BLaER1 (cell line): ENCODE results near the gene TENM4.

ENCODE experiments used
- H3K27ac ChIP-seq: shearing (Covaris generic); formaldehyde crosslinking; 2 replicates; pipeline ENCODE4 v1.8.1; 2022
- H3K27me3 ChIP-seq: shearing (Covaris generic); formaldehyde crosslinking; 2 replicates; pipeline ENCODE4 v1.8.1; 2022
- H3K36me3 ChIP-seq: shearing (Covaris generic); formaldehyde crosslinking; 2 replicates; pipeline ENCODE4 v1.8.1; 2022
- H3K4me1 ChIP-seq: shearing (Covaris generic); formaldehyde crosslinking; 2 replicates; pipeline ENCODE4 v1.8.1; 2022
- H3K4me2 ChIP-seq: shearing (Covaris generic); formaldehyde crosslinking; 2 replicates; pipeline ENCODE4 v1.8.1; 2022
- H3K4me3 ChIP-seq: shearing (Covaris generic); formaldehyde crosslinking; 2 replicates; pipeline ENCODE4 v1.8.1; 2022
- H3K9ac ChIP-seq: shearing (Covaris generic); formaldehyde crosslinking; 2 replicates; pipeline ENCODE4 v1.8.1; 2022
- H3K9me3 ChIP-seq: shearing (Covaris generic); formaldehyde crosslinking; 2 replicates; pipeline ENCODE4 v1.8.1; 2022
- H4K20me1 ChIP-seq: shearing (Covaris generic); formaldehyde crosslinking; 2 replicates; pipeline ENCODE4 v1.8.1; 2022
- Cebpa-rat ChIP-seq: shearing (Covaris generic); IDR thresholded peaks from 2 replicates; pipeline ENCODE4 v1.8.1; 2022

TENM4 gene

DNA sequence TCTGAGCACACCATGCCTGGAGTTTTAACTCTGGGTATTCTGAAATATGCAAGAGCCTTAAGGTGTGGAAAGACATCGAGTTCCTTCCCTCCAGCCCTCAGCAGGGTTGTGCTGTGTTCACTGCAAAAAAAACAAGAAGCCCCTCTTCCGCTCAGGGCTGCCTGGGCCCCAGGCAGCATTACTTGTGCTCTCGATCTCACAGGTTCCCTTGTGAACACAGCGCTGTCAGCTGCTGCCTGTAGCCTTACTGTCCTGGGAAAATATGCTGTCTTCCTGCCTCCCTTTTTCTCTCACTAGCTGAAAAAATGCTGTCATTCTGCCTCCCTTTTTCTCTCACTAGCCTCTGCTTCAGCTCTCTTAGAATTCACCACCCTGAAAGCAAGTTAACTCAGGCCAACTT is 15.7 kb upstream of the TENM4 start:
- no peak overlapping the region for H3K9ac ChIP-seq
- no peak overlapping the region for H3K27ac ChIP-seq
- no peaks in the 10 kb centered on the region for H3K36me3 ChIP-seq
- H3K4me3 ChIP-seq = no peak overlapping the region
- no peak overlapping the region for H3K4me2 ChIP-seq
- H3K27me3 ChIP-seq = no peaks in the 10 kb centered on the region
- H4K20me1 ChIP-seq = no peaks in the 10 kb centered on the region
- no peaks in the 10 kb centered on the region for H3K9me3 ChIP-seq
- 0 out of 2 replicates have a peak, but pooled peaks cover 5% of the 10 kb centered on the region for H3K4me1 ChIP-seq
- TF ChIP-seq Cebpa-rat = no peak

DNA sequence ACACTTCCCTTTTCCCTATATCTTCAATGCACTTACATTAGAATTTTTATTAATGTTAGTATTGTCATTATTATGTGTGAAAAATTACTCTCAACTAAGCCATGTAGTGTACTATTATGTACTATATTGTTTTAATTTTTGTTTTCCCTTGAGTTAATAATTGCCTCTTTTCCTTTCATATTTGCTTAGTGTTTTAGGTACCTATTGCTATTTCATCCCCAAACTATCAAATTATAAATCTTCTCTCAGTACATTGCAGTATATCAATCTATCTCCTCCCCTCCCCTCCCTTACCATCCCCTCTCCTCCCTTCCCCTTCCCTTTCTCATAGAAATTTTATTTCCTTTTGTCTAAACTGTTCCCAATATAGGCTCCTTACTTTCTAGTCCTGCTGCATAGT is 12.8 kb upstream of the TENM4 start:
- TF ChIP-seq Cebpa-rat = no peak

DNA sequence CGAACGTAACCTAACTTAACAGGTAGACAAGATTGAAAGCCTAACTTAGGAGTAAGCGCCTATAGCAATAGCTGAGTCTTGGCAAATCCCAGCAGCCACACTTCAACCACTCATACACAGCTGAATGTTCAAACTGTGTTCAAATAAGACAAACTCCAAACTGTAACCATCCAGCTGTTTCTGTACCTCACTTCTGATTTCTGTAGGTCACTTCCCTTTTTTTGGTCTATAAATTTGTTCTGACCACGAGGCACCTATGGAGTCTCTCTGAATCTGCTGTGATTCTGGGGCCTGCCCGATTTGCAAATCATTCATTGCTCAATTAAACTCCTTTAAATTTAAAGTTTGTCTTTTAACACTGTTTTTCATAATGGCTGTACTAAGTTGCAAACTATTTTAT is 8.2 kb upstream of the TENM4 start:
- Histone ChIP-seq H3K9ac (no peak overlapping the region), H4K20me1 (no peaks in the 10 kb centered on the region), H3K4me1 (no peaks in the 10 kb centered on the region), H3K36me3 (no peaks in the 10 kb centered on the region), H3K9me3 (no peaks in the 10 kb centered on the region), H3K4me2 (no peak overlapping the region), H3K27me3 (no peaks in the 10 kb centered on the region), H3K4me3 (no peak overlapping the region), H3K27ac (no peak overlapping the region)
- no peak for TF ChIP-seq Cebpa-rat

More for the DNA sequence above, 12.8 kb upstream of the TENM4 start:
- H3K9ac ChIP-seq = no peak overlapping the region
- no peaks in the 10 kb centered on the region for H3K36me3 ChIP-seq
- no peak overlapping the region for H3K4me2 ChIP-seq
- H3K27ac ChIP-seq = no peak overlapping the region
- no peaks in the 10 kb centered on the region for H4K20me1 ChIP-seq
- H3K4me3 ChIP-seq = no peak overlapping the region
- H3K27me3 ChIP-seq = no peaks in the 10 kb centered on the region
- H3K4me1 ChIP-seq = 0 out of 2 replicates have a peak, but pooled peaks cover 5% of the 10 kb centered on the region
- H3K9me3 ChIP-seq = no peaks in the 10 kb centered on the region

DNA sequence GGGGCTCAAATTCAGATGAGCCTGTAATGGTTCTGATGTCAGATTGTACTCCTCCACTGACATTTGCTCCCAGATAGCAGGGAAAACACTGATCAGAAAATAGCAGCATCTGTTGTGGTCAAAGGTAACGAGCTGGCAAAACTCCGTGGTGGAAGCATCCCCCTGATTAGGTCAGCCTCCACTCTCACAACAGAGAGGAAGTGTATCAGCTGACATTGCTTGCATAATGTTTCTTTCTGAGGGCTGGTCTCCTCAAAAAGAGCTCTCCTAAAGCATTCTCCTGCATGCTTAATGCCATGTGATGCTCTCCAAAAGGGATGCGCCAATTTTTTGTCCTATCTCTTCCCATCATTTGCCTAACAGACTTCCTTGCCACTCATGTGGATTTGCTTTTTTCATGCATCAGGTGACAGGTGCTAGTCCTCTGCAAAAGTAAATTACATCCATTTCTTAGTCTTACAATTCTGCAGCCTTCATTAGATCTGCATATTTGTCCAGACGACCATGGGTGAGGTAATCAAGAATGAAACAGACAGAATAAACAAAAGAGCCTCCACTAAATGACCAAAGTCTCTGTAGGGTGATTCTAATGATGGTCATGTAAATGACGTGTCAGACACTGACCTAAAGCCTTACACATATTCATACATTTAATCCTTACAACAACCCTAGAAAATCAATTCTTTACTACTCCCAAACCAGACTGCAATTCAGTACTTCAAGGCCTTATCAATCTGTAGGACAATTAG is 6.4 kb upstream of the TENM4 start:
- Histone ChIP-seq H4K20me1 (no peaks in the 10 kb centered on the region), H3K9ac (no peak overlapping the region), H3K27me3 (peaks cover 4% of the 10 kb centered on the region; the same call in 1 of the 2 replicates), H3K9me3 (no peaks in the 10 kb centered on the region), H3K36me3 (no peaks in the 10 kb centered on the region), H3K4me1 (no peaks in the 10 kb centered on the region), H3K4me3 (no peak overlapping the region), H3K4me2 (no peak overlapping the region), H3K27ac (no peak overlapping the region)
- no peak for TF ChIP-seq Cebpa-rat

DNA sequence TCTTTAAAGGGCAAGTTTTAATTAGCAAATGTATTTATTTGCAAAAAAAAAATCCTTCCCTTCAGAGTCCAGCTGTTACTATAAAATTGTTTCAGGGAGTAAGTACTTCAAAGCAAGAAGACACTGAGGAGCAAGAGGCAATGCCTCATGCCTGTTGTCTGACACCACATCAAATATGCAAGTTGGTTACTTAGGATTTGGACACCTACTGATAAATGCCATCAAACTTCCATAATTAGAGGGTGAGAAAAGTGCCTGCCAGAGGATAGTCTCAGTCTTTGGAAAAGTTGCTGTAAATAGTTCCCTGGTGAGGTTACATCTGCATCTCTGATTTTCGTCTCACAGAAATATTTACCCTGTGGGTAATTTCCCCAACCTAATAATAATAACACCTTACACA is 4.1 kb upstream of the TENM4 start:
- Histone ChIP-seq H3K4me1 (peaks cover 8% of the 10 kb centered on the region), H3K4me3 (no peak overlapping the region), H3K9me3 (no peaks in the 10 kb centered on the region), H3K27ac (no peak overlapping the region), H3K9ac (no peak overlapping the region), H4K20me1 (peaks cover under 1% of the 10 kb centered on the region; the same call in 1 of the 2 replicates), H3K36me3 (no peaks in the 10 kb centered on the region), H3K4me2 (no peak overlapping the region), H3K27me3 (peaks cover 26% of the 10 kb centered on the region)
- no peak for TF ChIP-seq Cebpa-rat

DNA sequence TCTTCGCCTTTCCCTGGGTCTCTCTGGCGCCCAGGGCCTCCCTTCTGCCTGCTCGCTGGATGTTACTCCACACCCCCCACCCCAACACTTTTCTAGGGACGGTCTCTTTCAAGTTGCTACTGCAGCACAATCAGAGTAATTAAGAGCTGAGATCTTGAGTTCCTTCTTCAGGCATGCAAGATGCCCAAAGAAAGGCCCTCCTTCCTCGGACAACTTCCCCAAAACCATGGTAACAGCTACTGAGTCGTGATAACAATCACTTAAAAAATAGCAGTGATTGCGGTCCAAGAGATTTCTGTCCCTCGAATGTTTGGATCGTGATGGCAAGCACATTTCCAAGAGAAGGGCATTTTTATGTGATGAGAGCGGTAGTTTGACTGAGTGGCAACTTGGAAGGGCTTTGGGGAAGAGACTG is 638 bp upstream of the TENM4 start:
- Histone ChIP-seq H3K27ac (peak overlapping the region; percentile 52), H3K4me3 (peak overlapping the region; percentile 89), H3K27me3 (peaks cover 60% of the 10 kb centered on the region), H3K9ac (peak overlapping the region; percentile 84), H3K4me1 (peaks cover 37% of the 10 kb centered on the region), H3K36me3 (no peaks in the 10 kb centered on the region), H3K4me2 (peak overlapping the region; percentile 93), H3K9me3 (no peaks in the 10 kb centered on the region), H4K20me1 (peaks cover 32% of the 10 kb centered on the region)
- TF ChIP-seq Cebpa-rat = no peak

DNA sequence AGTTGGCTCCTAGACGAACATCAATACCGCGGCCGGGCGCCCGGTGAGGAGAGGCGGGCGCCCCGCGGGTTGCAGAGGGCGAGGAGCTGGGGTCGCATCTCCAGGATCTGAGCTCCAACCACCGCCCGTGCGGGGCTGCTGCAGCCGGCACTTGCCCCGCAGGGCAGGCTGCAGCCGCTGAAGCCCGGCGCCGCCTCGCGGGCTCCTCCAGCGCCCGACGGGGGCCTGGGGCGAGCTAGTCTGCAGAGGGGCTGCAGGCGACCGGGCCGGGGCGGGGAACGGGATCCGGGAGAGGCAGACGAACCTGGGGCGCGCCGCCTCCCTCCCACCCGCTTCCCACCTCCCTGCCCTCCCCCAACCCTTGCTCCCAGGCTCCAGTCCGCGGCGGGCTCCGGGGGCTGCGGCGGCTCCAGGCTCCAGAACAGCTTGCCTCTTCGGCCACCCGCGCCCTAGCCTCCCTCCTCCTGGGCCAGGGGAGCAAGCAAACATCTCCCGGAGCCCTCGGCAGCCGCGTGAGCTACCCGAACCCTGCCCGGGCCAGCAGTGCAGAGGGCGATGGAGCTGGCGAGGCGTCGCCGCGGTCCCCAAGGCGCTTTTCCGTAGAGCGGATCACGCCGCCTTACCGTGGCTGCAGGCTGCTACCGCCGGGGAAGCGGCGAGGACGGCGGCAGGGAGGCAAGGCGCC is 802 bp downstream of the TENM4 start:
- no peaks in the 10 kb centered on the region for H3K9me3 ChIP-seq
- peaks cover 75% of the 10 kb centered on the region for H3K27me3 ChIP-seq
- TF ChIP-seq Cebpa-rat = no peak
- peak overlapping the region; percentile 93 for H3K4me2 ChIP-seq
- H3K27ac ChIP-seq = peak overlapping the region; percentile 71
- peaks cover 39% of the 10 kb centered on the region for H3K4me1 ChIP-seq
- H3K9ac ChIP-seq = peak overlapping the region; percentile 84
- H3K4me3 ChIP-seq = peak overlapping the region; percentile 89
- H4K20me1 ChIP-seq = peaks cover 47% of the 10 kb centered on the region
- no peaks in the 10 kb centered on the region for H3K36me3 ChIP-seq

DNA sequence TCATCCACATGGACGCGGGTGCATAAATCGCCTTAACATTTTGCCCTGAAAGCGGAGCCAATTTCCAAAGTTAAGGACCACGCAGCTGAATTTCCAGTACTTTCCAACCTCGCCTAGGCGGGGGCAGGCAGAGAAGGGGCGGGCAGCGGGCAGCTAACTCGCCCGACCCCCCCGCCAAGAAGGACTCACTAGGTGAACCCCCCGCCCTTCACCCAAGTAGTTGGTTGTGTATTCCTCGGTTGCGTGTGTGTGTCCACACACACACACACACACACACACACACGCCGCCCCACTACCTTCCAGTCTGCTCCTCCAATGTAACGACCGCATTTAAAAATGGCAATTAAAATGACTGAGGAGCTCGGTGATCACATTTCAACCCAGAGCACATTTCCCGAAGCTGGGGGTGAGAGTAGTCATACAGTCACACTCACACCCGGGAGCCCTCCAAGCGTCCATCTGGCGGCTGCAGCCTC is 1.4 kb downstream of the TENM4 start:
- Histone ChIP-seq H3K4me1 (peaks cover 39% of the 10 kb centered on the region), H3K27me3 (peaks cover 80% of the 10 kb centered on the region), H3K9me3 (no peaks in the 10 kb centered on the region), H3K27ac (peak overlapping the region; percentile 71), H3K9ac (peak overlapping the region; percentile 84), H3K36me3 (no peaks in the 10 kb centered on the region), H3K4me2 (peak overlapping the region; percentile 93), H4K20me1 (peaks cover 52% of the 10 kb centered on the region), H3K4me3 (peak overlapping the region; percentile 89)
- TF ChIP-seq Cebpa-rat = no peak

DNA sequence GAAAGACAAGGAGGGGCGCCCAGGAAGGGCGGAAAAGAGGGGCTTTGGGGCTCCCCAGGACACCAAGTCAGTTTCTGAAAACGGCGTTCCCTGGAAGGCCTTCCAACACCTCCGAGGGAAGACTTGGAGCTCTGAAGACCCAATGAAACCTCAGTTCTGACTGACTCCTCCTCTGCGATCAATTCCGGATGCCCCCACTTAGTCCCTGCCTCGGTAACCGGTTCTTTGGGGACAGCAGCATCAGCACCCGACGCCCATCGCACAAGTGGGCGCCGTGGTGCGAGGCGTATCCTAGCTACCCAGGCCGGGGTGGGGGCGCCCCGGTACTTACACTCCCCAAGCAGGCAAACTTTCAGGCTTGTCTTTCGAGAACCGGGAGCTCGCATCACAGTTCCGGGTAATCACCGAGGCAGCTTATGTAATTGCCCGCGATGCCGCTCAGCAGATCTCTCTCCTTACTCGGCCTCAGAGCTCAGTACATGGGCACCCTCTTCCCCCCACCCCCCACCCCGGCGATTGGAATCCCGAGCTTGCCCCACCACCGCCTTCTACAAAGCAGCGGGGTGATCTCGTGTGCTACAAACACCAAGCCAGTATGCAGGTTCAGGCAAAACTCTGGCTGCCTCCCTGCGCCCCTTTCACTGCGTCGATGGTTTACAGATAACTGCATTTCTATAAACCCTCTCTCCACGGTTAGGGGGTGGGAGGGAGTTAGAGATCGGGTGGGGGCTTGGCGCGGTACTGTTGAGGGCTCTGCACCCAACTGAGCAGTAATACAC is 2.0 kb downstream of the TENM4 start:
- Histone ChIP-seq H3K27me3 (peaks cover 85% of the 10 kb centered on the region), H3K9ac (peak overlapping the region; percentile 84)

More for the DNA sequence above, 2.0 kb downstream of the TENM4 start:
- Histone ChIP-seq H3K9me3 (no peaks in the 10 kb centered on the region), H3K4me2 (peak overlapping the region; percentile 93), H3K4me3 (peak overlapping the region; percentile 89), H3K36me3 (no peaks in the 10 kb centered on the region), H3K4me1 (peaks cover 39% of the 10 kb centered on the region), H4K20me1 (peaks cover 59% of the 10 kb centered on the region), H3K27ac (peak overlapping the region; percentile 71)
- TF ChIP-seq Cebpa-rat = no peak
